PFSK-1 (cell line): ENCODE measurements around the gene SLC7A6.

Experiments used
- FOXP2 ChIP-seq: optimal IDR thresholded peaks from 2 replicates; pipeline ENCODE3; 2011; ENCODE audit warnings: borderline replicate concordance, control low read depth, inconsistent platforms; ENCODE audit not compliant: insufficient read depth; ENCODE audit errors: extremely low read length, extremely low read depth
- POLR2AphosphoS5 ChIP-seq: IDR thresholded peaks from 2 replicates; pipeline ENCODE4 v1.6.1; 2012; ENCODE audit warnings: low read depth, mild to moderate bottlenecking, control low read depth, low read length, moderate library complexity
- REST ChIP-seq, 2 experiments: IDR thresholded peaks; 2 replicates each; pipeline versions ENCODE4 v1.6.1 to v1.8.0; 2011 to 2012; ENCODE audit warnings: low read depth in 2 of 2, low read length in 2 of 2, control low read depth in 1 of 2, inconsistent platforms in 1 of 2, mild to moderate bottlenecking in 1 of 2, moderate library complexity in 1 of 2; ENCODE audit not compliant: insufficient read depth in 1 of 2
- SIN3A ChIP-seq: IDR thresholded peaks from 2 replicates; pipeline ENCODE4 v1.6.1; 2012; ENCODE audit warnings: mild to moderate bottlenecking, low read length, moderate library complexity, borderline replicate concordance; ENCODE audit not compliant: insufficient read depth
- TAF1 ChIP-seq: IDR thresholded peaks from 2 replicates; pipeline ENCODE4 v1.6.1; 2012; ENCODE audit warnings: low read length, control low read depth, borderline replicate concordance; ENCODE audit not compliant: insufficient read depth

GRCh38 chr16:68324336-68324735, 60.0 kb downstream of the SLC7A6 start:
- TF ChIP-seq TAF1: no peak
- TF ChIP-seq REST (IDR thresholded peaks at IDR 0.05; ENCODE audit: insufficient read depth in 1 of 2, low read depth in 2 of 2, low read length in 2 of 2): no peak
- TF ChIP-seq POLR2AphosphoS5: no peak
- TF ChIP-seq SIN3A: no peak
- no peak for TF ChIP-seq FOXP2
